ENCODE data around the gene C2CD4A. TPM values are rescaled to one million over a fixed set of nuclear protein-coding genes. Genes with fewer than 3 reads are reported as not detected.

The C2CD4A gene
- total RNA-seq, 2 experiments from 2014 or later: not detected

- H3K4me1 Mint-ChIP-seq: no peaks in the 10 kb centered on the region
- no peak overlapping the region for H3K27ac Mint-ChIP-seq
- no peak for DNase-seq
- peaks cover 5% of the 10 kb centered on the region for H3K27me3 Mint-ChIP-seq
- ChIA-PET POLR2A (no interaction called here), CTCF (no interaction called here)
- no peak overlapping the region for H3K4me3 Mint-ChIP-seq
- no peaks in the 10 kb centered on the region for H3K36me3 Mint-ChIP-seq (ENCODE audit: low read depth)
- H3K9me3 Mint-ChIP-seq: no peaks in the 10 kb centered on the region
These were observed 43.4 kb downstream of the C2CD4A start for GRCh38 chr15:62109982-62110851.

GRCh38 chr15:62112081-62112480 is 45.3 kb downstream of the C2CD4A start:
- POLR2A ChIA-PET: no interaction called here
- no peaks in the 10 kb centered on the region for H3K9me3 Mint-ChIP-seq
- H3K4me3 Mint-ChIP-seq: no peak overlapping the region
- H3K27me3 Mint-ChIP-seq: peaks cover 2% of the 10 kb centered on the region
- H3K27ac Mint-ChIP-seq: no peak overlapping the region
- CTCF ChIA-PET: interaction anchor here (1.1 kb wide), 1 partner anchor 47 kb away, joined by 3 read pairs; no protein-coding TSS in a partner anchor
- H3K4me1 Mint-ChIP-seq: no peaks in the 10 kb centered on the region
- no peak for DNase-seq
- no peaks in the 10 kb centered on the region for H3K36me3 Mint-ChIP-seq (ENCODE audit: low read depth)

GRCh38 chr15:62112616-62113593 is 46.1 kb downstream of the C2CD4A start:
- no peak for DNase-seq
- ChIA-PET POLR2A (no interaction called here), CTCF (interaction anchor here (1.1 kb wide), 1 partner anchor 48 kb away, joined by 3 read pairs; no protein-coding TSS in a partner anchor)
- no peaks in the 10 kb centered on the region for H3K27me3 Mint-ChIP-seq
- no peak overlapping the region for H3K27ac Mint-ChIP-seq
- H3K4me1 Mint-ChIP-seq: no peaks in the 10 kb centered on the region
- no peaks in the 10 kb centered on the region for H3K36me3 Mint-ChIP-seq (ENCODE audit: low read depth)
- H3K9me3 Mint-ChIP-seq: no peaks in the 10 kb centered on the region
- no peak overlapping the region for H3K4me3 Mint-ChIP-seq

GRCh38 chr15:62115847-62116246 is 49.1 kb downstream of the C2CD4A start:
- no peak overlapping the region for H3K4me3 Mint-ChIP-seq
- H3K9me3 Mint-ChIP-seq: no peaks in the 10 kb centered on the region
- no peaks in the 10 kb centered on the region for H3K27me3 Mint-ChIP-seq
- CTCF ChIA-PET: no interaction called here
- peaks cover 22% of the 10 kb centered on the region for H3K4me1 Mint-ChIP-seq
- DNase-seq: no peak
- POLR2A ChIA-PET: no interaction called here
- no peak overlapping the region for H3K27ac Mint-ChIP-seq
- peaks cover 3% of the 10 kb centered on the region for H3K36me3 Mint-ChIP-seq (ENCODE audit: low read depth)

- Mint-ChIP-seq H3K4me1 (peaks cover 32% of the 10 kb centered on the region), H3K27ac (no peak overlapping the region), H3K27me3 (no peaks in the 10 kb centered on the region), H3K36me3 (ENCODE audit: low read depth) (peaks cover 3% of the 10 kb centered on the region), H3K4me3 (no peak overlapping the region), H3K9me3 (peaks cover 2% of the 10 kb centered on the region)
- ChIA-PET POLR2A (no interaction called here), CTCF (interaction anchor here (0.8 to 1.1 kb wide), 3 partner anchors 7 to 14 kb away, joined by 3 to 4 read pairs (median 3); no protein-coding TSS in a partner anchor)
- no peak for DNase-seq
These were observed 51.9 kb downstream of the C2CD4A start for GRCh38 chr15:62118520-62119226.

GRCh38 chr15:62119227-62119864 is 52.6 kb downstream of the C2CD4A start:
- CTCF ChIA-PET: interaction anchor here (1.1 kb wide), 2 partner anchors 11 to 14 kb away, joined by 3 to 4 read pairs; no protein-coding TSS in a partner anchor

GRCh38 chr15:62119874-62120273 is 53.1 kb downstream of the C2CD4A start:
- POLR2A ChIA-PET: no interaction called here
- Mint-ChIP-seq H3K4me3 (no peak overlapping the region), H3K4me1 (peaks cover 44% of the 10 kb centered on the region), H3K27me3 (no peaks in the 10 kb centered on the region), H3K9me3 (peaks cover 2% of the 10 kb centered on the region), H3K36me3 (ENCODE audit: low read depth) (peaks cover 3% of the 10 kb centered on the region), H3K27ac (no peak overlapping the region)
- no peak for DNase-seq
- CTCF ChIA-PET: no interaction called here

More at GRCh38 chr15:62119227-62119864, 52.6 kb downstream of the C2CD4A start:
- Mint-ChIP-seq H3K4me3 (no peak overlapping the region), H3K4me1 (peaks cover 39% of the 10 kb centered on the region), H3K9me3 (peaks cover 2% of the 10 kb centered on the region), H3K27me3 (no peaks in the 10 kb centered on the region), H3K27ac (no peak overlapping the region), H3K36me3 (ENCODE audit: low read depth) (peaks cover 3% of the 10 kb centered on the region)
- POLR2A ChIA-PET: no interaction called here
- DNase-seq: peak; percentile 10

Other genes with a start within 250 kb of the C2CD4A start
- 10 to 100 TPM; 80.4 to 88.0 TPM for gene VPS13C, start 6.5 kb upstream of the C2CD4A start, total RNA-seq
- gene C2CD4B, start 98.3 kb downstream of the C2CD4A start, total RNA-seq: not detected

Measured in activated CD4-positive, alpha-beta T cell treated with anti-CD3 and anti-CD28 coated beads, Interleukin-2, amount 10 ng/mL, durations not matched to agents 7 days and 5 days (primary cell).